ENCODE measurements around the gene FAR2. TPM values are rescaled to one million over a fixed set of nuclear protein-coding genes. Genes with fewer than 3 reads are reported as not detected.

FAR2 gene
- total RNA-seq, 1 experiment from 2014 or later: 22.1 TPM

DNA sequence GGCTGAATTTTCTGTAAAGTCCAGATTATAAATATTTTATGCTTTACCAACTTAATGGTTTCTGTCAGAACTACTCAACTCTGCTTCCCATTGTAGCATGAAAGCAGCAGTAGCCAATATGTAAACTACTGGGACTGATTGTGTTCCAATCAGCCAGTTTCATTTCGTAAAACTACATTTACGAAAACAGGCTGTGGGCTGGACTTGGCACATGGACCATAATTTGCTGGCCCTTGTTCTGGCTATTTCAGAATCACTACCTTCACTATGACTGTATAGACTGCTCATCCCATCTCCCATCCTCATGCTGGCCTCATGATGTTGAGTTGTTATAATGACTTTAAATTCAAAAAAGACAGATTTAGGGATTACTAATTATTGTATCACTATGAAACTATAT, 38.7 kb downstream of the FAR2 start:
- H2BK12ac ChIP-seq (ENCODE audit: insufficient read length, low read depth, low read length): no peak overlapping the region
- H3K14ac ChIP-seq (ENCODE audit: insufficient read depth, low read length): no peak overlapping the region
- Mint-ChIP-seq H3K27ac (no peak overlapping the region), H3K27me3 (ENCODE audit: low read depth) (no peaks in the 10 kb centered on the region), H3K36me3 (ENCODE audit: insufficient read depth in 1 of 3, low read depth in 3 of 3) (peaks cover 0 to 2% (median 0%) of the 10 kb centered on the region in 3 experiments; a peak in 1 of 7 replicates), H3K4me3 (no peak overlapping the region), H3K9me3 (peaks cover 0 to 2% of the 10 kb centered on the region in 2 experiments; a peak in 3 of 5 replicates), H3K4me1 (peaks cover 0 to 4% of the 10 kb centered on the region in 2 experiments; a peak in 1 of 4 replicates)
- no peak overlapping the region for H4K5ac ChIP-seq (ENCODE audit: insufficient read length, low read depth, low read length)
- H4K20me1 ChIP-seq (ENCODE audit: control insufficient read depth, insufficient read depth, insufficient read length): no peaks in the 10 kb centered on the region
- no peaks in the 10 kb centered on the region for H3K27me3 ChIP-seq (ENCODE audit: insufficient read depth, low read length)
- H3K79me1 ChIP-seq (ENCODE audit: insufficient read depth, low read depth, low read length, poor library complexity, severe bottlenecking): no peaks in the 10 kb centered on the region
- DNase-seq: no peak
- no peak overlapping the region for H2BK20ac ChIP-seq (ENCODE audit: low read depth, low read length, poor library complexity, severe bottlenecking)
- no peak overlapping the region for H4K91ac ChIP-seq (ENCODE audit: insufficient read length, low read depth, low read length)
- H3K9ac ChIP-seq (ENCODE audit: extremely low read depth, insufficient read length, low read length): no peak overlapping the region
- H3K56ac ChIP-seq (ENCODE audit: insufficient read length, low read depth, low read length): no peak overlapping the region
- WGBS (ENCODE audit: extremely low coverage, insufficient read length, low lambda C conversion rate): no CpG with 5 or more reads among the region's 2 CpGs
- H3T11ph ChIP-seq (ENCODE audit: low read length): no peak overlapping the region
- no peak overlapping the region for H3K27ac ChIP-seq (ENCODE audit: insufficient read length, low read depth, low read length)
- H3K23me2 ChIP-seq (ENCODE audit: insufficient read length, low read depth, low read length, poor library complexity, severe bottlenecking): no peaks in the 10 kb centered on the region
- no peak overlapping the region for H2AFZ ChIP-seq (ENCODE audit: low read length)
- H3K4ac ChIP-seq (ENCODE audit: low read depth, low read length): no peak overlapping the region
- H3K9me3 ChIP-seq (ENCODE audit: control insufficient read depth, low read depth, low read length): no peaks in the 10 kb centered on the region
- H2BK5ac ChIP-seq (ENCODE audit: insufficient read length, low read length): no peak overlapping the region
- H3K79me2 ChIP-seq (ENCODE audit: insufficient read depth, low read length): no peaks in the 10 kb centered on the region
- H2BK120ac ChIP-seq (ENCODE audit: low read depth, low read length, poor library complexity, severe bottlenecking): no peak overlapping the region
- no peak overlapping the region for H3K4me2 ChIP-seq (ENCODE audit: insufficient read depth, insufficient read length, low read length)
- H2AK5ac ChIP-seq (ENCODE audit: insufficient read length, low read length): no peak overlapping the region
- no peak overlapping the region for H2BK15ac ChIP-seq (ENCODE audit: low read depth, low read length)
- H3K4me1 ChIP-seq (ENCODE audit: insufficient read depth, low read length): no peaks in the 10 kb centered on the region
- TF ChIP-seq, protein P1, sequence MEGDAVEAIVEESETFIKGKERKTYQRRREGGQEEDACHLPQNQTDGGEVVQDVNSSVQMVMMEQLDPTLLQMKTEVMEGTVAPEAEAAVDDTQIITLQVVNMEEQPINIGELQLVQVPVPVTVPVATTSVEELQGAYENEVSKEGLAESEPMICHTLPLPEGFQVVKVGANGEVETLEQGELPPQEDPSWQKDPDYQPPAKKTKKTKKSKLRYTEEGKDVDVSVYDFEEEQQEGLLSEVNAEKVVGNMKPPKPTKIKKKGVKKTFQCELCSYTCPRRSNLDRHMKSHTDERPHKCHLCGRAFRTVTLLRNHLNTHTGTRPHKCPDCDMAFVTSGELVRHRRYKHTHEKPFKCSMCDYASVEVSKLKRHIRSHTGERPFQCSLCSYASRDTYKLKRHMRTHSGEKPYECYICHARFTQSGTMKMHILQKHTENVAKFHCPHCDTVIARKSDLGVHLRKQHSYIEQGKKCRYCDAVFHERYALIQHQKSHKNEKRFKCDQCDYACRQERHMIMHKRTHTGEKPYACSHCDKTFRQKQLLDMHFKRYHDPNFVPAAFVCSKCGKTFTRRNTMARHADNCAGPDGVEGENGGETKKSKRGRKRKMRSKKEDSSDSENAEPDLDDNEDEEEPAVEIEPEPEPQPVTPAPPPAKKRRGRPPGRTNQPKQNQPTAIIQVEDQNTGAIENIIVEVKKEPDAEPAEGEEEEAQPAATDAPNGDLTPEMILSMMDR (conservative IDR thresholded peaks at IDR 0.05): no peak
- H4K8ac ChIP-seq (replicated peaks; ENCODE audit: insufficient read length, low read depth, low read length): no peak overlapping the region
- no peak overlapping the region for H3K23ac ChIP-seq (ENCODE audit: insufficient read length, low read depth, low read length)
- H3K18ac ChIP-seq (ENCODE audit: insufficient read length, low read depth, low read length): no peak overlapping the region
